ENCODE measurements around the gene EPHB2. TPM values are rescaled to one million over a fixed set of nuclear protein-coding genes. Genes with fewer than 3 reads are reported as not detected.

EPHB2 gene
- total and polyA plus RNA-seq, 9 donors, result 2.5 to 55.1 (median 15.1) TPM

DNA sequence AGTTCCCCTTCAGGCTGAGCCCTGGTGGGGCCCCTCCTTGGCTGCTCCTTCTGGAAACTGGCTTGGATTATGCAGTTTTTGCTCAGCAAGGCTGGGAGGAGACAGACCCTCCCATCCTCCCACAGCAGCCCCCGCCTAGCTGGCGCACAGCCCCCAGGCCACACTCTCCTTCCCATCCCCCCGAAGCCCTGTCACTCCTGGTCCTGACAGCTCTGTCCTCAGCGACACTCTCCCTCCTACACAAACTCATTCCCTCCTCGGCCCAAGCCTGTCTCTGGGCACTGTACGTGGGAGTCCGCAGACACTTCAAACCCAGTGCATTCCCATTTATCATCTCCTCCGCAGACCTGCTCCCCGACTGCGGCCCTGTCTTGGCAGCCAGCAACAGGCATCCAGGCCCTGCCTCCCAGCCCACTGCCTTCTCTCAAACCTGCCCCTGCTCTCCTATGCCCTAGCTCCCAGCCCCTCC, 25.0 kb upstream of the EPHB2 start:
- Histone ChIP-seq H3K36me3 (no peaks in the 10 kb centered on the region), H3K9me3 (no peaks in the 10 kb centered on the region), H3K27ac (no peak overlapping the region), H3K4me1 (ENCODE audit: insufficient read depth) (peaks cover 4% of the 10 kb centered on the region), H3K4me3 (no peak overlapping the region), H3K27me3 (no peaks in the 10 kb centered on the region)
- peak in 2 of 5 donors; percentile 32 to 41 for DNase-seq
- intact Hi-C loops (cut with DNase I), result no loop called here
- no peak for TF ChIP-seq EP300 (IDR thresholded peaks at IDR 0.05)
- TF ChIP-seq, protein P1, sequence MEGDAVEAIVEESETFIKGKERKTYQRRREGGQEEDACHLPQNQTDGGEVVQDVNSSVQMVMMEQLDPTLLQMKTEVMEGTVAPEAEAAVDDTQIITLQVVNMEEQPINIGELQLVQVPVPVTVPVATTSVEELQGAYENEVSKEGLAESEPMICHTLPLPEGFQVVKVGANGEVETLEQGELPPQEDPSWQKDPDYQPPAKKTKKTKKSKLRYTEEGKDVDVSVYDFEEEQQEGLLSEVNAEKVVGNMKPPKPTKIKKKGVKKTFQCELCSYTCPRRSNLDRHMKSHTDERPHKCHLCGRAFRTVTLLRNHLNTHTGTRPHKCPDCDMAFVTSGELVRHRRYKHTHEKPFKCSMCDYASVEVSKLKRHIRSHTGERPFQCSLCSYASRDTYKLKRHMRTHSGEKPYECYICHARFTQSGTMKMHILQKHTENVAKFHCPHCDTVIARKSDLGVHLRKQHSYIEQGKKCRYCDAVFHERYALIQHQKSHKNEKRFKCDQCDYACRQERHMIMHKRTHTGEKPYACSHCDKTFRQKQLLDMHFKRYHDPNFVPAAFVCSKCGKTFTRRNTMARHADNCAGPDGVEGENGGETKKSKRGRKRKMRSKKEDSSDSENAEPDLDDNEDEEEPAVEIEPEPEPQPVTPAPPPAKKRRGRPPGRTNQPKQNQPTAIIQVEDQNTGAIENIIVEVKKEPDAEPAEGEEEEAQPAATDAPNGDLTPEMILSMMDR (IDR thresholded peaks at IDR 0.05), result no peak
- TF ChIP-seq POLR2A (IDR thresholded peaks at IDR 0.05), result no peak
- 8 to 15% (median 13%) methylated on average over 10 of the region's 10 CpGs for WGBS, 3 donors

DNA sequence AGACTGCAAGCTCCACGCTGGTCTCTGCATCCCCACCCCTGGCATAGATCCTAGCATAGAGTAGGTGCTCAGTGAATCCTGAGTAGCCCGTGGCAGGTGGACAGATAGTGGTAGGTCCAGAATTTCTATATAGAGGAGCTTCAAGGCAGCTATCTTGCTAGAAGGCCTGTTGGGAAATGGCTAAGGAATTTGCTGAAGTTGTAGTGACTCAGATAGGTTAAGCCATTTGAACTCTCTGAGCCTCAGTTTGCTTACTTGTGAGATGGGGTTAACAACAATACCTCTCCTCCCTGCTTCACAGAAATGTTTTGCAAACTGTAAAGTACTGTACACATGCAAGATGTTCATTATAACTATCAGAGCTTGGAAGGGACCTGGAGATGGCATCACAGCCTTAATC, 23.4 kb upstream of the EPHB2 start:
- Histone ChIP-seq H3K9me3 (no peaks in the 10 kb centered on the region), H3K4me1 (ENCODE audit: insufficient read depth) (peaks cover 4% of the 10 kb centered on the region), H3K4me3 (no peak overlapping the region), H3K36me3 (no peaks in the 10 kb centered on the region), H3K27ac (no peak overlapping the region), H3K27me3 (no peaks in the 10 kb centered on the region)
- 71 to 90% (median 75%) methylated on average over 2 of the region's 2 CpGs for WGBS, 3 donors
- no peak for DNase-seq
- intact Hi-C loops (cut with DNase I), result no loop called here
- TF ChIP-seq EP300 (IDR thresholded peaks at IDR 0.05) (no peak), POLR2A (IDR thresholded peaks at IDR 0.05) (no peak)
- TF ChIP-seq, protein P1 (IDR thresholded peaks at IDR 0.05), result no peak

DNA sequence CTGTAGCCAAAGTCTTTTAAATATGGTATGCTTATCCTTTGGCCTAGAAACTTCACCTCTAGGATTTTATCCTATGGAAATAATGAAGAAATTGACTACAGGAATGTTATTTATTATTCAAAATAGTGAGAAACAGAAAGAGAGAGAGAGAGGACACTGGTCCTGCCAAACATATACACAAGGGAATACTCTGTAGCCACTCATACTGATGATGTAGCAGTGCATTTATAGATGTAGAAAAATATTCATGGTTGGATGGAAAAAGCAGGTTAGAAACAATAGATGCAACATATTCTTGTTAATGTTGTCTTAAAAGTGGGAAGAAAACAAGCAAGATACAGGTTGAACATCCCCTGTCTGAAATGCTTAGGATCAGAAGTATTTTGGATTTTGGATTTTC, 22.2 kb upstream of the EPHB2 start:
- Histone ChIP-seq H3K4me3 (no peak overlapping the region), H3K27ac (no peak overlapping the region), H3K27me3 (no peaks in the 10 kb centered on the region), H3K36me3 (no peaks in the 10 kb centered on the region), H3K9me3 (no peaks in the 10 kb centered on the region), H3K4me1 (ENCODE audit: insufficient read depth) (peaks cover 4% of the 10 kb centered on the region)
- intact Hi-C loops (cut with DNase I), result no loop called here
- TF ChIP-seq POLR2A (IDR thresholded peaks at IDR 0.05) (no peak), EP300 (IDR thresholded peaks at IDR 0.05) (no peak)
- TF ChIP-seq, protein P1 (IDR thresholded peaks at IDR 0.05), result no peak
- no peak for DNase-seq

DNA sequence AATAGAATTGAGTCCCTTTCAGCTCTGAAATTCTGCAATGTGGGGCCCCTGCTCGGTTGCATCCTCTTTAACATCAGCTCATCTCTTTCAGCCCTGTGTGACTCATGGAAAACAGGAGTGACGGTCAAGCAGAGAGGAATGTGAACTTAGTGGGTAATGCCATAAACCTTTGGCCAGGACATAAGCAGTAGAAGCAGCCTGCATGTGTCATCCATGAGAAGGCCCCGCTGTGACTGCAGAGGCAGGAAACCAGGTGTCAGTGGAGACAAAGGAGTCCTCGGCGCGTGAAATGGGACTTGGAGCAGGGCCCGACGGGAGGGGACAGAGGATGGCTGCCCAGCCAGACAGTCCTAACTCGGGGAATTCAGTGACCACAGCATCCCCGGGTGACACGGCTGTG, 21.1 kb upstream of the EPHB2 start:
- intact Hi-C loops (cut with DNase I), result no loop called here
- no peaks in the 10 kb centered on the region for H3K27me3 ChIP-seq
- DNase-seq, result no peak
- no peak overlapping the region for H3K4me3 ChIP-seq
- H3K4me1 ChIP-seq (ENCODE audit: insufficient read depth), result peaks cover 4% of the 10 kb centered on the region
- no peaks in the 10 kb centered on the region for H3K9me3 ChIP-seq
- H3K27ac ChIP-seq, result no peak overlapping the region
- 75 to 82% (median 81%) methylated on average over 11 of the region's 11 CpGs for WGBS, 3 donors
- no peaks in the 10 kb centered on the region for H3K36me3 ChIP-seq
- TF ChIP-seq POLR2A (IDR thresholded peaks at IDR 0.05), result no peak
- TF ChIP-seq EP300 (IDR thresholded peaks at IDR 0.05), result no peak
- TF ChIP-seq, protein P1 (IDR thresholded peaks at IDR 0.05), result no peak
